ENCODE data around the gene HBE1. TPM values are rescaled to one million over a fixed set of nuclear protein-coding genes. Genes with fewer than 3 reads are reported as not detected.
"Not testable (repeated sequence)": the region's sequence is repeated elsewhere in the genome, so short reads cannot be mapped to it uniquely, and the experiment has no call there.

The HBE1 gene
- total RNA-seq, 1 donor from 2014 or later, result not detected

DNA sequence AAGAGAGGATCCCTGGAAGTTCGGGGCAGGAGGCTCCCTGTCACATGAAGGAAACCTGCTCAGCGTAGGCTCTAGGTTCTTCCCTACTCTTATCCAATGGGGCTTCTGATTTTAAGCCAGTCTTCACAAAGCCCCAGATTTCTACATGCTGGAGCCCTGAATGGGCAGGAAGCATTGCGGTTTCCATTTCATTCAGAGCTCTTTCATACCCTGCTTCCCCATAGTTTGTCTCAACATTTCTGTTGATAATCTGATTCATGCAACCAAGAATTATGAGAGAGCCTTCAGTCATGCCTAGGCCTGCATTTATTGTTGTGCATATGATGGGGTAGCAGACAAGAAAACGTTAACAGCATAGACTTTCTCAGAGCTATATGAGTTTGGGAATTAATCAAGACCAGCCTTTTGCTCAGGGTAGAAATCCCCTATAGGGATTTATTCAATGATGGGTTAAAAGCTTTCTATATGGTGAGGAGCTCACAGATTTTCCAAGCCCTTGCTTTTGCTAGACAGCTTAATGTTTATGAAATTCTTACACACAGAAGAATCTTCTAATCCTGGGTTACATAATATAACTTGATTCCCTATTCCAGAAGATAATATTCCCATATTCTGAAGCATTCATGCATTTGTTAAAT is 16.1 kb upstream of the HBE1 start:
- DNase-seq (ENCODE audit: low read depth), result no peak

DNA sequence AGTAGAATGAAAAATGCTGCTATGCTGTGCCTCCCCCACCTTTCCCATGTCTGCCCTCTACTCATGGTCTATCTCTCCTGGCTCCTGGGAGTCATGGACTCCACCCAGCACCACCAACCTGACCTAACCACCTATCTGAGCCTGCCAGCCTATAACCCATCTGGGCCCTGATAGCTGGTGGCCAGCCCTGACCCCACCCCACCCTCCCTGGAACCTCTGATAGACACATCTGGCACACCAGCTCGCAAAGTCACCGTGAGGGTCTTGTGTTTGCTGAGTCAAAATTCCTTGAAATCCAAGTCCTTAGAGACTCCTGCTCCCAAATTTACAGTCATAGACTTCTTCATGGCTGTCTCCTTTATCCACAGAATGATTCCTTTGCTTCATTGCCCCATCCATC is 14.9 kb upstream of the HBE1 start:
- DNase-seq (ENCODE audit: low read depth), result no peak

GRCh38 chr11:5283882-5284281 is 14.1 kb upstream of the HBE1 start:
- DNase-seq (ENCODE audit: low read depth), result no peak

DNA sequence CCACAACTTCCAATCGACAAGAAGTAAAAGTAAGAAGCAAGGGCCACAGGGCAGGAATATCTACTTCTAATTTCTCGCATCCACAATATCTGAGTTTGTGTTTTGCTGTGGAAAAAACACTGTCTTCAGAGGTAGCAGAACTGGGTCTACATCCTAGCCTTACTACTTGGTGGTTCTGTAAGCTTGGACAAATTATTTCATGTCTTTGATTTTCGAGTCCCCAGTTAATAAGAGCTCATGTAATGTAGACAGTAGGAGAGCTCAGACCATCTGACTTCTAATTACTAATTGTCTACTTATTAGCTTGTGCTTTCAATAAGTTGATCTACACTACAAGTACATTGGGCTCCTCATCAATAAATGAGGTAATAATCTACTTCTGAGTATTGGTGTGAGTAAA is 13.3 kb upstream of the HBE1 start:
- DNase-seq (ENCODE audit: low read depth), result no peak

GRCh38 chr11:5282628-5283027 is 12.9 kb upstream of the HBE1 start:
- no peak for DNase-seq (ENCODE audit: low read depth)

DNA sequence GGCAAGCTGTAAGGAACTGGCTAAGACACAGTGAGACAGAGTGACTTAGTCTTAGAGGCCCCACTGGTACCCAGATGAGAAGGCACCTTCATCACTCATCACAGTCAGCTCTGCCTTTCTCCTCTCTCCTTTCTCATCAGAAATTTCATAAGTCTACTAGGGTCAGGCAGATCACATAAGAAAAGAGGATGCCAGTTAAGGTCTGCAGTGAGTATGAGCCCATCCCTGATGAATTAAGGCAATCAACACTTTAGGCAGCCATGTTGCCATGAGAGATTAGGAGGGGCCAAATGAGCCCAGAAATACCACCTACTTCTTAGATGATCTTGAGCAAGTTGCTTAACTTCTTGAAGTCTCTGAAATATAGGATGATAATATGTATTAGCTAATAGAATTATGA is 11.9 kb upstream of the HBE1 start:
- no peak for DNase-seq (ENCODE audit: low read depth)

- DNase-seq (ENCODE audit: low read depth), result peak; percentile 99
Observed at GRCh38 chr11:5280582-5281102, 10.9 kb upstream of the HBE1 start.

GRCh38 chr11:5279471-5280090 is 9.8 kb upstream of the HBE1 start:
- DNase-seq (ENCODE audit: low read depth), result no peak

GRCh38 chr11:5277807-5278382 is 8.2 kb upstream of the HBE1 start:
- DNase-seq (ENCODE audit: low read depth), result no peak

DNA sequence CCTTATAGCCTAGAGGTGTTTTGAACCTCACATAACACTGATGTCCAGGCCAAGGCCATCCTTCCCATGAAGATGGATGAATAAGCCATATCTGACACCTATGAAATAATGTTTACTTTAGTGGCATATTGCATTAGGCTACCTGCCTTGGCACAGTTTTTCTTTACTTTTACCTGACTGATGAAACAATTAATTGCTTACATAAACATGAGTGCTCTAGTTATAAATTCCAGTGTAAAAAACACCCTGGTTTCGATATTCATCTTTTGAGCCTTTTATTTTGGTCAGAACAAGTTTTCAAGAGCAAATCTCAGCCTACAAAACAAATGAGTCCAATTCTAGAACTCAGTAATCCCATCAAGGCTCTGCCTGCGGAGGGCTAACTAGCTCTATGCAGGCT is 7.0 kb upstream of the HBE1 start:
- no peak for DNase-seq (ENCODE audit: low read depth)

GRCh38 chr11:5275369-5276110 is 5.8 kb upstream of the HBE1 start:
- no peak for DNase-seq (ENCODE audit: low read depth)

DNA sequence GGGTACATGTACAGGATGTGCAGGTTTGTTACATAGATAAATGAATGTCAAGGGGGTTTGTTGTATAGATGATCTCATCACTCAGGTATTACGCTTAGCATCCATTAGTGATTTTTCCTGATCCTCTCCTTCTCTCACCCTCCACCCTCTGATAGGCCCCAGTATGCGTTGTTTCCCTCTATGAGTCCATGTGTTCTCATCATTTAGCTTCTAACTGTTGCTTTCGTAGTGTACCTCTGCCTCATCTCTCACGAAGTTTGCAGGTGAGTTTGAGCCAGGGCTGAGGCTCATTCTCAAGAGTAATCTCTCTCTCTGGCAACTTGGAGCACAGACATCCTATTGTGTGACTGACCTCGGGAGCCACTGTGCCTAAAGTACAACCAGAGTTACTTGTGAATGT is 4.7 kb upstream of the HBE1 start:
- no peak for DNase-seq (ENCODE audit: low read depth)

GRCh38 chr11:5272395-5273017 is 2.8 kb upstream of the HBE1 start:
- DNase-seq (ENCODE audit: low read depth), result no peak

DNA sequence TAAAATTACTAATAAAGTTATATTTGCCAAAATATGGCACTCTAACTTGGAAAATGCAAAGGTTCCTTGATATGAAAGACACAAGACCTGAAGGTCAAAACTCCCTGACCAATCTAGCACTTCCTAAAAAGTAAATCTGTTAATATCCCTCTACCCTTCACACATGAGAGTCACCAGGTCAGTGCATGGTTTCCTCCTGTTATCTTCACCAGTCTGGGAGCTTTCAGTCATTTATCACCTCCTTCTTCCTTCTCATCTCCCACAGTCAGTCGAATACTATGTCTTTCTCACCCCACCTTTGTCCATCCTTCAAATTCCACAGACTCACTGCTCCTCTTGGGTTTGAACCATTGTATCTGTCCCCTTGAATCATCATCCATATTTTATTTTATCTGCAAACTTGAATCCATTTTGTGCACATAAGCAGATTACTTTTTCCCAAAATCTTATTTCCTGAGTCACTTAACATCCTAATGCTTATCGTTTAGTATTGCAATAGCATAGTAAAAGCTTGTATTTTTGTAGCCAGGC is 2.6 kb downstream of the HBE1 start:
- no peak for DNase-seq (ENCODE audit: low read depth)

- DNase-seq (ENCODE audit: low read depth), result no peak
Observed at GRCh38 chr11:5266609-5267008, 3.1 kb downstream of the HBE1 start.

DNA sequence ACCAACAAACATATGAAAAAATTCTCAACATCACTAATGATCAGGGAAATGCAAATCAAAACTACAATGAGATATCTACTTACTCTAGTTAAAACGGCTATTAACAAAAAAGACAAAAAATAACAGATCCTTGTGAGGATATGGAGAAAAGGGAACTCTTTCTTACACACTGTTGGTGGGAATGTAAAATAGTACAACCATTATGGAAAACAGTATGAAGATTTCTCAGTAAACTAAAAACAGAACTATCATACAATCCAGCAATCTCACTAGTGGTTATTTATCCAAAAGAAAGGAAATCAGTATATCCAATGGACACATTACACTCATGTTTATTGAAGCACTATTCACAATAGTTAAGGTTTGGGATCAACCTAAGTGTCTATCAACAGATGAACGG is 3.9 kb downstream of the HBE1 start:
- no peak for DNase-seq (ENCODE audit: low read depth)

DNA sequence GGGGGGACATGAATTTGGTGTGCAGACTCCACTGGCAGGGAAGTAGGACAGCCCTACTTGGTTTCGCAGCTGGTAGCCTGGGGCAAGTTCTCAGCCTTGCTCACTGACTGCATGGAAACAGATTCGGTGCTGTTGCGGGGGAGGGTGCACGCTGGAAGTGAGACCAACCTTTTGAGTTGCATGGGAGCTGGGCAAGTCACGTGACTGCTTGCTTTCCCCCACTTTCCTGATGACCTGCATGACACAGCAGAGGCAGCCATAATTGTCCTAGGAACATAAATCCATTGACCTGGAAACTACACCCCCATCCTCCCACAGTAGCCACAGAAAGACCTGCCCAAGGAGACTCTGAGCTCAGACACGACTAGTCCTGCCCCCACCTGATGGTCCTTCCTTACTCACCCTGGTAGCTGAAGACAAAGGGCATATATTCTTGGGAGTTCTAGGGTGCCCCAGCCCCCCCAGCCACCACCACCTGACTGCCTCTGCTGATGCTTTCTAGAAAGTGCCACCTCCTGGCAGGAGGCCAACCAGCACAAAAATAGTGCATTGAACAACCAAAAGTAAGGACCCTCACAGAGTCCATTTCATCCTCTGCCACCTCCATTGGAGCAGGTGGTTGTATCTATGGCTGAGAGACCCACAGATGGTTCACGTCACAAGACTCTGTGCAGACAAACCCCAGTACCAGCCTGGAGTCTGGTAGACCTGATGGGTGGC is 11.0 kb downstream of the HBE1 start:
- peak; percentile 38 for DNase-seq (ENCODE audit: low read depth)

- DNase-seq (ENCODE audit: low read depth), result no peak
Observed at GRCh38 chr11:5257296-5257695, 12.4 kb downstream of the HBE1 start.

GRCh38 chr11:5254646-5255413 is 14.9 kb downstream of the HBE1 start, which contains the start of gene HBG2:
HBG2 (minus strand) TSS chr11:5254781; CDS start chr11:5254728, 53 bp downstream.
- DNase-seq (ENCODE audit: low read depth), result not testable (repeated sequence)

DNA sequence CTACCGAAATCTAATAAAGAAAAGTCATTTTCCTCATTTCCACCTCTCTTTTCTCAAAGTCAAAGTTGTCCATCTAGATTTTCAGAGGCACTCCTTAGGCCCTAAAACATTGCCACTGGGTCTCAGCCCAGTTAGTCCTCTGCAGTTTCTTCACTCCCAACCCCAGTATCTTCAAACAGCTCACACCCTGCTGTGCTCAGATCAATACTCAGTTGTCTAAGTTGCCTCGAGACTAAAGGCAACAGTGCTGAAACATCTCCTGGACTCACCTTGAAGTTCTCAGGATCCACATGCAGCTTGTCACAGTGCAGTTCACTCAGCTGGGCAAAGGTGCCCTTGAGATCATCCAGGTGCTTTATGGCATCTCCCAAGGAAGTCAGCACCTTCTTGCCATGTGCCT is 15.7 kb downstream of the HBE1 start:
- not testable (repeated sequence) for DNase-seq (ENCODE audit: low read depth)
